ENCODE measurements around the gene PSMA2. TPM values are rescaled to one million over a fixed set of nuclear protein-coding genes. Genes with fewer than 3 reads are reported as not detected.
A peak's percentile ranks its signal among the peaks of the same experiment; 100 is the strongest.

Gene PSMA2
- polyA plus RNA-seq, 3 donors: 51.8 to 294 (median 283) TPM

DNA sequence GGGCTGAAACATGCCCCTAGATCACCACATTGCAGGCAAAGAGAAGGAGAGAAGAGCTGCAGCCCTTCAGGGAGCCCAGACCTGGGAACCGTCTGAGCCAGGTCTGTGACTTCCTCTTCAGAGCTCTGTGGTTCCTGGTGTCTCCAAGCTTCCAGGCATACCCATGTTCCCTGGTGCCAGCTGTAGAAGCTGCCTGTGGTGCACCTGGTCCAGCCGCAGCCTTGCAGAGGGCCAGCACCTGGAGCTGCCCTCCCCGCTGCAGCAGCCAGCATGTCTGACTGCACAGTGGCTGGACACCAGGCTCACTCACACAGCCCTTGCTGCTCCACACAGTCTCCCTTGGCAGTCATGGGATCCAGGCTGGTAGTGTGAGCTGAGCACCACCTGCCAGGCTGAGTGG lies 53.7 kb downstream of the PSMA2 start:
- 36% methylated on average over 3 of the region's 3 CpGs for WGBS (ENCODE audit: insufficient coverage)
- H3K9me3 Mint-ChIP-seq: peaks cover 0 to 2% (median 0%) of the 10 kb centered on the region in 7 donors
- H3K4me1 ChIP-seq (ENCODE audit: control insufficient read depth in 1 of 2, insufficient read depth in 2 of 2, low read length in 2 of 2): peaks cover 17 to 25% of the 10 kb centered on the region in 2 donors
- no peaks in the 10 kb centered on the region for H3K79me2 ChIP-seq (ENCODE audit: insufficient read depth, low read length)
- intact Hi-C loops (cut with micrococcal nuclease): no loop called here
- peak overlapping the region; percentile 71 for H2AFZ ChIP-seq (ENCODE audit: insufficient read depth, low read depth, low read length, poor library complexity, severe bottlenecking)
- peak overlapping the region; percentile 66 for H3K4me2 ChIP-seq (replicated peaks; ENCODE audit: extremely low read depth, low read length, poor library complexity, severe bottlenecking)
- H3K36me3 Mint-ChIP-seq: no peaks in the 10 kb centered on the region
- H3K4me3 Mint-ChIP-seq: peak overlapping the region; percentile 13 to 78
- no peaks in the 10 kb centered on the region for H4K20me1 ChIP-seq (ENCODE audit: insufficient read depth, low read length)
- H3K4me3 ChIP-seq (replicated peaks in 1 of 3; ENCODE audit: low read depth in 2 of 3, low read length in 3 of 3): peak overlapping the region in 1 of 3 experiments; percentile 55
- peak overlapping the region; percentile 59 to 93 (median 86) for H3K27ac Mint-ChIP-seq
- TF ChIP-seq, protein P1, sequence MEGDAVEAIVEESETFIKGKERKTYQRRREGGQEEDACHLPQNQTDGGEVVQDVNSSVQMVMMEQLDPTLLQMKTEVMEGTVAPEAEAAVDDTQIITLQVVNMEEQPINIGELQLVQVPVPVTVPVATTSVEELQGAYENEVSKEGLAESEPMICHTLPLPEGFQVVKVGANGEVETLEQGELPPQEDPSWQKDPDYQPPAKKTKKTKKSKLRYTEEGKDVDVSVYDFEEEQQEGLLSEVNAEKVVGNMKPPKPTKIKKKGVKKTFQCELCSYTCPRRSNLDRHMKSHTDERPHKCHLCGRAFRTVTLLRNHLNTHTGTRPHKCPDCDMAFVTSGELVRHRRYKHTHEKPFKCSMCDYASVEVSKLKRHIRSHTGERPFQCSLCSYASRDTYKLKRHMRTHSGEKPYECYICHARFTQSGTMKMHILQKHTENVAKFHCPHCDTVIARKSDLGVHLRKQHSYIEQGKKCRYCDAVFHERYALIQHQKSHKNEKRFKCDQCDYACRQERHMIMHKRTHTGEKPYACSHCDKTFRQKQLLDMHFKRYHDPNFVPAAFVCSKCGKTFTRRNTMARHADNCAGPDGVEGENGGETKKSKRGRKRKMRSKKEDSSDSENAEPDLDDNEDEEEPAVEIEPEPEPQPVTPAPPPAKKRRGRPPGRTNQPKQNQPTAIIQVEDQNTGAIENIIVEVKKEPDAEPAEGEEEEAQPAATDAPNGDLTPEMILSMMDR (IDR thresholded peaks at IDR 0.05): no peak
- no peaks in the 10 kb centered on the region for H3K36me3 ChIP-seq (replicated peaks in 1 of 2; ENCODE audit: control insufficient read depth in 1 of 2, insufficient read depth in 2 of 2, low read length in 2 of 2)
- DNase-seq: peak in 1 of 3 donors; percentile 9
- peaks cover 20% of the 10 kb centered on the region for H3K4me1 Mint-ChIP-seq
- H3K27me3 Mint-ChIP-seq (ENCODE audit: low read depth in 3 of 3): peaks cover 0 to 2% (median 2%) of the 10 kb centered on the region in 3 donors
- peak overlapping the region; percentile 67 to 74 for H3K27ac ChIP-seq (ENCODE audit: low read depth in 1 of 2, low read length in 2 of 2)
- no peaks in the 10 kb centered on the region for H3K27me3 ChIP-seq (ENCODE audit: control insufficient read depth in 2 of 2, insufficient read depth in 2 of 2, low read length in 2 of 2)
- H3K9ac ChIP-seq (ENCODE audit: insufficient read depth, low read length, poor library complexity, severe bottlenecking): peak overlapping the region; percentile 33
- H3K9me3 ChIP-seq (replicated peaks in 1 of 2; ENCODE audit: control insufficient read depth in 1 of 2, insufficient read depth in 1 of 2, low read length in 2 of 2): no peaks in the 10 kb centered on the region

DNA sequence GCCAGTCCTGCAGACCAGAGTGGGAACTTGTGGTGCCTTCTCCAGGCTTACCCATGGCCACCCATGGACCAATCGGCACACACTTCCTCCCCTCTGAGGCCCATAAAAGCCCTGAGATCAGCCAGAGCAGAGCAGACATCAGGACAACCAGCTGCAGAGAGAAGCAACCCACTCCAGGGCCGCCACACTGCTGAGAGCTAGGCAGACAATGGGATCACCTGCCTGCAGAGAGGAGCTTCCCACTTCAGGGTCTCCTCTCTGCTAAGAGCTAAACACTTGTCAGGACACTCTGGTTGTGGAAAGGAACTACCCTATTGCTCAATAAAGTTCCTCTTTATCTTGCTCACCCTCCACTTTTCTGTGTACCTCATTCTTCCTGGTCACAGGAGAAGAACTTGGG lies 54.1 kb downstream of the PSMA2 start:
- Histone ChIP-seq H3K27ac (ENCODE audit: low read depth in 1 of 2, low read length in 2 of 2) (peak overlapping the region; percentile 67 to 74), H3K9me3 (replicated peaks in 1 of 2; ENCODE audit: control insufficient read depth in 1 of 2, insufficient read depth in 1 of 2, low read length in 2 of 2) (no peaks in the 10 kb centered on the region), H3K36me3 (replicated peaks in 1 of 2; ENCODE audit: control insufficient read depth in 1 of 2, insufficient read depth in 2 of 2, low read length in 2 of 2) (no peaks in the 10 kb centered on the region), H2AFZ (ENCODE audit: insufficient read depth, low read depth, low read length, poor library complexity, severe bottlenecking) (peak overlapping the region; percentile 71), H3K27me3 (ENCODE audit: control insufficient read depth in 2 of 2, insufficient read depth in 2 of 2, low read length in 2 of 2) (no peaks in the 10 kb centered on the region), H3K79me2 (ENCODE audit: insufficient read depth, low read length) (no peaks in the 10 kb centered on the region), H4K20me1 (ENCODE audit: insufficient read depth, low read length) (no peaks in the 10 kb centered on the region), H3K9ac (ENCODE audit: insufficient read depth, low read length, poor library complexity, severe bottlenecking) (peak overlapping the region; percentile 33), H3K4me1 (ENCODE audit: control insufficient read depth in 1 of 2, insufficient read depth in 2 of 2, low read length in 2 of 2) (peaks cover 17 to 25% of the 10 kb centered on the region in 2 donors), H3K4me2 (replicated peaks; ENCODE audit: extremely low read depth, low read length, poor library complexity, severe bottlenecking) (peak overlapping the region; percentile 66), H3K4me3 (replicated peaks in 1 of 3; ENCODE audit: low read depth in 2 of 3, low read length in 3 of 3) (peak overlapping the region in 1 of 3 experiments; percentile 55)
- Mint-ChIP-seq H3K4me1 (peaks cover 25% of the 10 kb centered on the region), H3K4me3 (peak overlapping the region; percentile 13 to 78), H3K36me3 (no peaks in the 10 kb centered on the region), H3K27ac (peak overlapping the region; percentile 76 to 93 (median 87)), H3K27me3 (ENCODE audit: low read depth in 3 of 3) (peaks cover 0 to 2% (median 0%) of the 10 kb centered on the region in 3 donors), H3K9me3 (peaks cover 0 to 2% (median 0%) of the 10 kb centered on the region in 7 donors)
- peak; percentile 47 to 77 (median 69) for DNase-seq
- WGBS (ENCODE audit: insufficient coverage): 0% methylated on average over 1 of the region's 2 CpGs
- intact Hi-C loops (cut with micrococcal nuclease): no loop called here
- TF ChIP-seq, protein P1 (IDR thresholded peaks at IDR 0.05): no peak
